Fibroblast of villous mesenchyme (primary cell): ENCODE data around the gene RHOF. TPM values are rescaled to one million over a fixed set of nuclear protein-coding genes. Genes with fewer than 3 reads are reported as not detected.
"Not testable (repeated sequence)": the region's sequence is repeated elsewhere in the genome, so short reads cannot be mapped to it uniquely, and the experiment has no call there.

Source experiments
- DNase-seq: peaks from one replicate; pipeline ENCODE4 v3.0.0-alpha.2; 2010; ENCODE audit warnings: low read depth
- H3K4me3 ChIP-seq: 2 replicates; pipeline ENCODE4 v1.5.1; 2011; ENCODE audit warnings: low read depth, mild to moderate bottlenecking, low read length
- CTCF ChIP-seq: IDR thresholded peaks from 2 replicates; pipeline ENCODE4 v1.5.1; 2012; ENCODE audit warnings: low read depth, mild to moderate bottlenecking, low read length; ENCODE audit not compliant: insufficient read depth
- total RNA-seq: library from RNA; depleted of rRNA; stranded (reverse); fragments of >200 nt; gene quantifications from 2 replicates; pipeline ENCODE4 v1.2.3, GENCODE V29; 2012

Gene RHOF
- total RNA-seq, 1 donor, result 11.7 TPM

DNA sequence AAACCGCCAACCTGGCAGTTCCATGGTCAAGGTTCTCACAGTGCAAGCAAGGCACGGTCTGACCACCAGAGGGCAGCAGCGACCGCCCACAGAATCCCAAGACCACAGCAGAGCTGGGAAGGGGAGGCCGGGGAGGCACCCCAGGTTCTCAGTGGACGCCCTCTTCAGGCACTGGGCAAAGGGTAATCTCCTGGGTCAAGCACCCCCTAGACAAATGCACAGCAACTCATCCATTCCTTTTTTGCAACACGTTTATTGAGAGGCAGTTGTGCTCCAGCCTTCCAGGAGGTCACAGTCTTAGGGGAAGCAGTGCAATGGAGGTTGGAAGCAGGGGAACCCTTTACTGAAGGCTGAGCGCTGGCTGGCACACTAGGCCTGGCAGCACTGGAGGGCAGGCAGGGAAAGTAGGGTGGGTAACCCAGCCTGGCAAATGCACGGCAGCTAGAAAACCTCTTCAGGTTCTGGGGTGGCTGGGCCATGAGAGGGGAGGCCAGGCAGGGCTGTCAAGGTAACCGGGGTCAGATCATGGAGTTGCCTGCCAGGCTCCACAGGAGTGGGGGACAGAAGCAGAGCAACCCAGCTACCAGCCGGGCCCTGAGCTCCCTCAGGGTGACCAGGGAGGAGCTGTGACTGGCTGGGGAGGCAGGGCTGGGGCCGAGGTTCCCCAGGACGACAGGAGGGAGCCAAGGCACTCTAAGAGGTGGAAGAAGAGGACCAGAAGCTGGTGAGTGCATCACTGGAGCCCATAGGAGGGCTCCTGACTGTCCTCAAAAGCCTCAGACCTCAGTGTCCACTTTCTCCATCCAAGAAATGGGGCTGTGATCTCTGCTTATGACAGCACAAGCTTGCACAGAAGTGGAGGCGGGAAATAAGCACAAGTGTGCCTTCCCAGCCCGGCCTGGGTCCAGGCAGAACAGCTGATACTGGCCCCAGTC is 1.8 kb upstream of the RHOF start:
- peak; percentile 90 for TF ChIP-seq CTCF
- H3K4me3 ChIP-seq, result peak overlapping the region; percentile 16
- DNase-seq, result peak; percentile 89

DNA sequence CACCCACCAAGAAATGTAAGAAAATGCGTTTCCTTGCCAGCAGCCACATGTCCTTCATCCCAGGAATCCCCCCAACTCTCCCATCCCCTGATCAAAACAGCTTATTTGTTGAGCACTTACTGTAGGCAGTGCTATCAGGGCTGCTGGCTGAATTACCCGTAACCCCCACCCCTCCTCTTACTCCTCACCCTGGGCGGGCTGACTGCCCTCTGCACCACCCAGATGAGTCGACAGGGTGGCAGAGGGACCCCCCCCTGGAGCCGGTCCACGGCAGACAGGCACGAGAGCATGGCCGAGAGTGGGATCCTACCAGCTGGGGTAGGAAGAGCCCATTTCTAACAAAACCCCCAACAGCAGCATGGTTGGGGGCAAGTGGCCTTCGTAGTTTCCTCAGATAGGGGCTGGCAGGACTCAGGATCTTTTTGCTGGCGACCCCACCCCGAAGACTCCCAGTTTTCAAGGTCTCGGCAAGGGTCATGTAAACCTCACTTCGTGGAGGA is 1.1 kb upstream of the RHOF start:
- H3K4me3 ChIP-seq, result peak overlapping the region; percentile 16
- no peak for TF ChIP-seq CTCF
- DNase-seq, result no peak

- peak; percentile 99 for TF ChIP-seq CTCF
- DNase-seq, result peak; percentile 91
- H3K4me3 ChIP-seq, result peak overlapping the region; percentile 68
Measured at GRCh38 chr12:121793838-121794533, 498 bp upstream of the RHOF start.

- no peak for DNase-seq
- no peak for TF ChIP-seq CTCF
- H3K4me3 ChIP-seq, result peak overlapping the region; percentile 68
Measured at GRCh38 chr12:121792607-121793439, 665 bp downstream of the RHOF start.

DNA sequence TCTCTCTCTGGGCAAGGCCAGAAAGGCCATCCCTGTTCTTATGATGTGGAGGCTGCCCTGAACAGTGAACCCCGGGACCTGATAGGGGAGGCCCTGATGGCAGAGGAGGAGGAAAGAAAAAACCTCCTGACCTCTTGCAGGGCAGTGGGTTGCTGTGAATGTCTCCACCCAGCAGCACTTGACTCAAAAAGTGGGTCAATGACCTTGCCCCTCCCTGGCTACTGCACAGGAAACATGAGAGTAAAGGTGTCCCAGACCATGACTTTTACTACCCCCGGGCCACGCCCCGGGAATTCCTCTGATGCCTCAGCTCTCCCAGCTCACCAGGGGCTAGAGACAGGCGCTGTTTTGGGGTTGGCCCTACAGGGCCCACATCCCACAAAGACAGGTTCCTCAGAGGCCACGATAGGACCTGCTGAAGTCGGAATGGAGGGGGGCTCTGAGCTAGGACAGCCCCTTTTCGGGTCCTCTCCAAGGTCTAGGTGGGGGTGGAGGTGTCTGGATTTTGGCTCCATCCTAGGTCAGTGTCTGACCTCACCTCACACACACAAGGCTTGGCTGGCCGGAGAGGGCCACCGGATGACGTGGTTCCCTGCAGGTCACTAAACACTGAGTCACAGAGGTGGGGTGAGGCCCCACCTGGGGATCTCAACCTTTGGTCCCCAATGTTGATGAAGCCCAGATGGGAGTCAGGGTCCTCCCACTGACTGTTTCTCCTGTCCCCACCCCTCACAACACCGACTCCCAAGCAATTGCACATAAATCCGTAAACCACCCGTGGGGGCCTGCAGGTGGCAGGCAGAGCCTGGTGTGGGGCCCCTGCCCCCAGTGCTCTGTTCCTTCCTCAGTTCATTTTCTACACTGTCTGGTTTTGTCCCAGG is 1.6 kb downstream of the RHOF start:
- no peak overlapping the region for H3K4me3 ChIP-seq
- DNase-seq, result no peak
- TF ChIP-seq CTCF, result no peak

DNA sequence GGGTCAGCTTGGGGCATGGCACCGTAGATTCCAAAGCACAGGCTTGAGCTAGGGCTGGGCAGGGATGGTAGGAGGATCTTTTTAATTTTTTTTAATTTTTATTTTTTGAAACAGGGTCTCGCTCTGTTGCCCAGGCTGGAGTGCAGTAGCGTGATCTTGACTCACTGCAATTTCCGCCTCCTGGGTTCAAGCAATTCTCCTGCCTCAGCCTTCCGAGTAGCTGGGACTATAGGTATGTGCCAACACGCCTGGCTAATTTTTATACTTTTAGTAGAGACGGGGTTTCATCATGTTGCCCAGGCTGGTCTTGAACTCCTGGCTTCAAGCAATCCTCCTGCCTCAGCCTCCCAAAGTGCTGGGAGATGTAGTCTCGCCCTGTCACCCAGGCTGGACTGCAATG is 2.7 kb downstream of the RHOF start:
- DNase-seq, H3K4me3 ChIP-seq: not testable (repeated sequence)
